ENCODE results near the gene SEMA6C. TPM values are rescaled to one million over a fixed set of nuclear protein-coding genes. Genes with fewer than 3 reads are reported as not detected.

SEMA6C gene
- total and polyA plus RNA-seq, 2 of the 8 experiments (the other 6 are each of a cell fraction or from before 2014, with no cell fraction given) = 12.2 to 15.7 TPM

- Histone ChIP-seq H3K23me2 (ENCODE audit: low read depth, low read length) (peaks cover 15% of the 10 kb centered on the region), H3K9me3 (ENCODE audit: insufficient read depth in 2 of 2, low read depth in 1 of 2, low read length in 1 of 2) (no peaks in the 10 kb centered on the region), H3K27ac (ENCODE audit: low read depth, low read length) (no peak overlapping the region), H3K4me3 (ENCODE audit: extremely low read depth in 1 of 4, insufficient read depth in 2 of 4, low read depth in 3 of 4, low read length in 4 of 4) (no peak overlapping the region), H4K5ac (ENCODE audit: insufficient read length, low read depth, low read length) (no peak overlapping the region), H4K91ac (replicated peaks; ENCODE audit: insufficient read length, low read length) (no peak overlapping the region), H2BK5ac (ENCODE audit: low read depth, low read length) (no peak overlapping the region), H3K14ac (ENCODE audit: insufficient read length) (no peak overlapping the region), H4K20me1 (replicated peaks in 1 of 2; ENCODE audit: control insufficient read depth in 1 of 2, insufficient read depth in 2 of 2, low read length in 2 of 2) (peaks cover 0 to 2% of the 10 kb centered on the region in 2 experiments), H3K56ac (replicated peaks; ENCODE audit: insufficient read length, low read depth, low read length) (no peak overlapping the region), H3K36me3 (ENCODE audit: control insufficient read depth in 2 of 4, insufficient read depth in 4 of 4, low read length in 3 of 4) (no peaks in the 10 kb centered on the region), H2BK12ac (ENCODE audit: low read depth, low read length) (no peak overlapping the region), H3K18ac (ENCODE audit: extremely low read depth, low read length) (no peak overlapping the region), H2BK120ac (replicated peaks; ENCODE audit: low read depth, low read length) (no peak overlapping the region), H3K79me1 (ENCODE audit: low read depth, low read length) (no peaks in the 10 kb centered on the region), H2BK15ac (ENCODE audit: low read length) (no peak overlapping the region), H3K79me2 (ENCODE audit: control insufficient read depth in 1 of 2, insufficient read depth in 2 of 2, low read length in 2 of 2) (no peaks in the 10 kb centered on the region), H2AK5ac (ENCODE audit: low read depth, low read length) (no peak overlapping the region), H3K4me1 (replicated peaks in 1 of 4; ENCODE audit: control insufficient read depth in 3 of 4, insufficient read depth in 4 of 4, low read length in 3 of 4) (peaks cover 0 to 13% (median 10%) of the 10 kb centered on the region in 4 experiments; a peak in 6 of 7 replicates), H2BK20ac (ENCODE audit: low read length) (no peak overlapping the region), H3K9ac (replicated peaks in 1 of 4; ENCODE audit: extremely low read depth in 1 of 4, low read depth in 3 of 4, low read length in 3 of 4) (no peak overlapping the region), H3K4ac (replicated peaks; ENCODE audit: insufficient read length, low read depth, low read length) (no peak overlapping the region), H4K8ac (ENCODE audit: extremely low read depth, insufficient read depth, low read length) (no peak overlapping the region), H3K27me3 (replicated peaks in 1 of 4; ENCODE audit: control insufficient read depth in 3 of 4, extremely low read depth in 1 of 4, insufficient read depth in 3 of 4, low read length in 3 of 4) (peaks cover 0 to 25% (median 18%) of the 10 kb centered on the region in 4 experiments; a peak in 5 of 7 replicates), H3K4me2 (ENCODE audit: insufficient read depth in 1 of 2, low read depth in 2 of 2, low read length in 2 of 2) (no peak overlapping the region), H3K23ac (ENCODE audit: insufficient read length) (no peak overlapping the region), H2AFZ (ENCODE audit: low read length) (no peak overlapping the region)
- TF ChIP-seq BRCA1 (IDR thresholded peaks at IDR 0.05; ENCODE audit: low read depth, low read length) (no peak), NANOG (IDR thresholded peaks at IDR 0.05; ENCODE audit: insufficient read depth, low read depth, low read length, poor library complexity, severe bottlenecking) (no peak), FOSL1 (IDR thresholded peaks at IDR 0.05; ENCODE audit: insufficient read depth, low read depth, low read length) (no peak)
- DNase-seq (ENCODE audit: low read depth in 1 of 2, low spot score in 2 of 2) (no peak), FAIRE-seq (no peak)
- ChIA-PET POLR2A (ENCODE audit: partially characterized antibody) (interaction anchor here (0.6 to 9.8 kb wide), 4 partner anchors 16 to 208 kb away, joined by 3 to 124 read pairs (median 4); partner anchors contain the start of gene SEMA6C), CTCF (ENCODE audit: partially characterized antibody) (interaction anchor here (0.6 to 1.9 kb wide), 4 partner anchors 20 to 425 kb away, joined by 3 to 7 read pairs (median 4); no protein-coding TSS in a partner anchor)
- WGBS, 2 experiments (ENCODE audit: extremely low coverage in 1 of 2, insufficient coverage in 1 of 2, insufficient read length in 1 of 2, insufficient replicate concordance in 2 of 2, low coverage in 1 of 2, low lambda C conversion rate in 2 of 2, missing lambda C conversion rate in 1 of 2) = 84% methylated on average over 6 of the region's 6 CpGs; no CpG with 5 or more reads in 1 of the 2 experiments
These were observed 17.6 kb downstream of the SEMA6C start for GRCh38 chr1:151128800-151129199.
